ENCODE results near the gene ADCY9. TPM values are rescaled to one million over a fixed set of nuclear protein-coding genes. Genes with fewer than 3 reads are reported as not detected.

ADCY9 gene
- total RNA-seq, 1 donor from 2014 or later: 13.1 TPM

DNA sequence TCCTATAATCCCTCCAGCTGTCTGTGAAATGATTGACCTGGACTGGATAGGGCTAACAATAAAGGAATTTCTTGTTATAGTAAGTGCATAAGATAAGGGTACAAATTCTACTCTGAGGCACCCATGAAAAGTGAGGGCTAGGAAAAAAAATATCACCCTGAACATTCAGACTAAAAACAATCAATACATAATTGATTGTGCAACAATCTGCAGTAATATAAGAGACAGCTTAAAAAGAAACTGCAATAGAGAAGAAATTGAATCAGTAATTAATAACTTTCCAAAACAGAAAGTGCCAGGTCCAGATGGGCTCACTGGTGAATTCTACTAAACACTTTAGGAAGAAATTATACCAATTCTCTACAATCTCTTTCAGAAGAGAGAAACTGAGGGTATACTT, 191.5 kb downstream of the ADCY9 start:
- H3K4me3 Mint-ChIP-seq: no peak overlapping the region
- DNase-seq (ENCODE audit: low spot score in 2 of 2, unreplicated experiment in 2 of 2): no peak
- H3K9me3 Mint-ChIP-seq: peaks cover 2% of the 10 kb centered on the region
- TF ChIP-seq, protein P1, sequence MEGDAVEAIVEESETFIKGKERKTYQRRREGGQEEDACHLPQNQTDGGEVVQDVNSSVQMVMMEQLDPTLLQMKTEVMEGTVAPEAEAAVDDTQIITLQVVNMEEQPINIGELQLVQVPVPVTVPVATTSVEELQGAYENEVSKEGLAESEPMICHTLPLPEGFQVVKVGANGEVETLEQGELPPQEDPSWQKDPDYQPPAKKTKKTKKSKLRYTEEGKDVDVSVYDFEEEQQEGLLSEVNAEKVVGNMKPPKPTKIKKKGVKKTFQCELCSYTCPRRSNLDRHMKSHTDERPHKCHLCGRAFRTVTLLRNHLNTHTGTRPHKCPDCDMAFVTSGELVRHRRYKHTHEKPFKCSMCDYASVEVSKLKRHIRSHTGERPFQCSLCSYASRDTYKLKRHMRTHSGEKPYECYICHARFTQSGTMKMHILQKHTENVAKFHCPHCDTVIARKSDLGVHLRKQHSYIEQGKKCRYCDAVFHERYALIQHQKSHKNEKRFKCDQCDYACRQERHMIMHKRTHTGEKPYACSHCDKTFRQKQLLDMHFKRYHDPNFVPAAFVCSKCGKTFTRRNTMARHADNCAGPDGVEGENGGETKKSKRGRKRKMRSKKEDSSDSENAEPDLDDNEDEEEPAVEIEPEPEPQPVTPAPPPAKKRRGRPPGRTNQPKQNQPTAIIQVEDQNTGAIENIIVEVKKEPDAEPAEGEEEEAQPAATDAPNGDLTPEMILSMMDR (IDR thresholded peaks at IDR 0.05; ENCODE audit: unreplicated experiment): no peak
- peaks cover 10% of the 10 kb centered on the region for H3K27me3 Mint-ChIP-seq (ENCODE audit: low read depth)
- no peaks in the 10 kb centered on the region for H3K4me1 Mint-ChIP-seq
- H3K27ac Mint-ChIP-seq: no peak overlapping the region
- no peaks in the 10 kb centered on the region for H3K36me3 Mint-ChIP-seq

DNA sequence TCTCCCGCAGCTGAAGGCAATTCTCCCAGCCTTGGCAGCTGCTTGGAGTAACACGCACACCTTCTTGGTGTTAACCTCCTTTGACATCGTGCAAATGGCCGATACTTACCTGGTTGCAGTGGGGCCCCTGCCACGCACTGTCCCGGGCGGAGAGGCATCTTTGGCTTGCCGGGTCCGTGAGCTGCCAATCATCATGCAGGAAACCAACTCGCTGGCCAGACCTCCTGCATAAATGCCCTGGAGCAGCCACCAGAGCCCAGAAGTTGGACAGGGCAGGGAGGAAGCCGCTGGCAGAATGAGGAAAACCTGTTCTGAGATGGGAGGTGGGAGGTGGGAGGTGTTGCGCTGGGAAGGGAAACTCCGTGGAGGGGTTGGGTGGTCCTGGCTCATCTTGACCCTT, 194.0 kb downstream of the ADCY9 start:
- DNase-seq (ENCODE audit: low spot score in 2 of 2, unreplicated experiment in 2 of 2): no peak
- Mint-ChIP-seq H3K36me3 (no peaks in the 10 kb centered on the region), H3K27ac (no peak overlapping the region), H3K9me3 (peaks cover 10% of the 10 kb centered on the region), H3K4me1 (no peaks in the 10 kb centered on the region), H3K27me3 (ENCODE audit: low read depth) (peaks cover 10% of the 10 kb centered on the region), H3K4me3 (no peak overlapping the region)
- TF ChIP-seq, protein P1 (IDR thresholded peaks at IDR 0.05; ENCODE audit: unreplicated experiment): no peak

DNA sequence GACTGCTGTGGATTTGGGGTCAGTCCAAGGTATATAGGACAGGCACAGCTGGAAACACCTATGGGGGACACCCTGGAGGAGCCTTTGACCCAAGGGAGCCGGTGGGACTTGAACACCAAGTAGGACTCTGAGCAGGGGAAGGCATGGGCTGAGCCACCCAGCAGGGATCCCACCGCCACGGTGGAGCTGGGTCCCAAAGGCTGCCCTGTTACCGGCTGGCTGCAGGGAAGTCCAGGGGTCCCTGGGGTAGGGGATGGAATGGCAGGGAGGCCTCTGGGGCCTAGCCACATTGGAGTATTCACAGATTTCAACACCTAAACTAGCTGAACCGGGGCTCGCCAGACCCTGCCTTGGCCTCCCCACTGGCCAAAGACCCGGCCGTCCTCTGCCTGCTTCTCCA, 196.0 kb downstream of the ADCY9 start:
- Mint-ChIP-seq H3K27me3 (ENCODE audit: low read depth) (peaks cover 10% of the 10 kb centered on the region), H3K4me1 (peaks cover 4% of the 10 kb centered on the region), H3K27ac (no peak overlapping the region), H3K4me3 (no peak overlapping the region), H3K9me3 (peaks cover 10% of the 10 kb centered on the region), H3K36me3 (no peaks in the 10 kb centered on the region)
- no peak for DNase-seq (ENCODE audit: low spot score in 2 of 2, unreplicated experiment in 2 of 2)
- TF ChIP-seq, protein P1 (IDR thresholded peaks at IDR 0.05; ENCODE audit: unreplicated experiment): no peak

DNA sequence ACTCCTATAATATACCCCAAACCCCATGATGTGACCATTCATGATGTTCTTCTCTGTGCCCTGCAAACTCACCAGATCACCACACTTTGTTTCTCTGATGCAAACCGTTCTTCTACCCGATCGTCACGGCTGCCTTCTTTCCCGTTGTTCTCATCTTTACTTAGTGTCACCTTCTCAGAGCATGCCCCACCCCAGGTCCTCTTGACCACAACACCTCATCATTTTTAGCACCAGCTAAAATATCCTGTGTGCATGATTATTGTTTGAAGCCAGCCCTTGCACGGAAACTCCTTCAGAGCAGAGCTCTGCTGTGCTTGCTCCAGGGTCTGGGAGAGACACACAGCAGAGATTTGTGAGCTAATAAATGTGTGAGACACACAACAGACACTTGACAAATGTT, 196.8 kb downstream of the ADCY9 start:
- Mint-ChIP-seq H3K4me1 (peaks cover 4% of the 10 kb centered on the region), H3K4me3 (no peak overlapping the region), H3K36me3 (no peaks in the 10 kb centered on the region), H3K27ac (no peak overlapping the region), H3K9me3 (peaks cover 10% of the 10 kb centered on the region), H3K27me3 (ENCODE audit: low read depth) (peaks cover 10% of the 10 kb centered on the region)
- TF ChIP-seq, protein P1 (IDR thresholded peaks at IDR 0.05; ENCODE audit: unreplicated experiment): no peak
- no peak for DNase-seq (ENCODE audit: low spot score in 2 of 2, unreplicated experiment in 2 of 2)

DNA sequence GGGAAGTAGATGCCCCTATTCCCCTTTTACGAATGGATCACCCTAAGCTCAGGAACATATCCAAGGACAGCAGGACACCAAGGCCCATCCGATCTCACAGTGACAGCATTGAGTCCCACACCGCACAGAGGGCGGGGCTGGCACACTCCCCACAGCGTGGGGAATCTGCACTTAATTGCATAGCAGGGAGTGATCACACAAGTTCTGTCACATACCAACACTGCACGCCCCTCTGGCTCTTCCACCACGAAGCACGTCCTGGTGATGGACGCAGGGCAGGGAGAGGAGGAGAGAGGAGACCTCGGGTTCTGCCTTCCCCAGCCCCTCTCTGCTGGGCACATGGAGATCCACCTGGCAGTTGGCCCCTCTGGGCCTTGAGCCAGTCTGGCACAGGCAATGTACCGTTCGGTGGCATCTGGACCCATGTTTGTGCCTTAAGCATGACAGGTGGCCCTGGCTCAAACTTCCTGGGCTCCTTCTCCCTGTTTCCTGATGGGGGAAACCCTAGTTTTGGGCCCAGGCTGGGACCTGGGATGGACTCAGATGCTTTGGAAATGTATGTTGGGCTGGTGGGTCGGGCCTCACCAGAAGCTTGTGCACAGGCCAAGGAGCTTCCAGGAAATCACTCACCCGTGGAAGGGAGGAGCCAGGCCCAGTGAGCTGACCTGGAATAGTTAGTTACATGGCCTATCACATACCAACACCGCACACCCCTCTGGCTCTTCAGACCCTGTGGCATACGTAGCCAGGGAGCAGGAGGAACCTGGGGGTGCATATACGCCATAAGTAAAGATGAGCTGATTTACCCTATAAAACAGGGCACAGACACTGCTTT, 200.6 kb downstream of the ADCY9 start:
- H3K9me3 Mint-ChIP-seq: peaks cover 10% of the 10 kb centered on the region
- H3K27me3 Mint-ChIP-seq (ENCODE audit: low read depth): no peaks in the 10 kb centered on the region
- TF ChIP-seq, protein P1 (IDR thresholded peaks at IDR 0.05; ENCODE audit: unreplicated experiment): no peak
- H3K4me1 Mint-ChIP-seq: peaks cover 4% of the 10 kb centered on the region
- no peak for DNase-seq (ENCODE audit: low spot score in 2 of 2, unreplicated experiment in 2 of 2)
- H3K27ac Mint-ChIP-seq: no peak overlapping the region
- no peak overlapping the region for H3K4me3 Mint-ChIP-seq
- no peaks in the 10 kb centered on the region for H3K36me3 Mint-ChIP-seq
